Erythroblast (primary cell): ENCODE measurements around the gene G2E3.
"Not testable (repeated sequence)": the region's sequence is repeated elsewhere in the genome, so short reads cannot be mapped to it uniquely, and the experiment has no call there.

Source experiments
- DNase-seq, 2 experiments: peaks; one replicate each; lab custom pipeline; 2025; lab: John Stamatoyannopoulos, UW
- GATA1 ChIP-seq: IDR thresholded peaks from 2 replicates; pipeline ENCODE4 v1.6.1; 2011; ENCODE audit warnings: low read depth, mild to moderate bottlenecking, control low read depth, low read length, moderate library complexity
- POLR2A ChIP-seq: IDR thresholded peaks from 2 replicates; pipeline ENCODE4 v1.6.1; 2011; ENCODE audit warnings: mild to moderate bottlenecking, low read length

Gene G2E3

DNA sequence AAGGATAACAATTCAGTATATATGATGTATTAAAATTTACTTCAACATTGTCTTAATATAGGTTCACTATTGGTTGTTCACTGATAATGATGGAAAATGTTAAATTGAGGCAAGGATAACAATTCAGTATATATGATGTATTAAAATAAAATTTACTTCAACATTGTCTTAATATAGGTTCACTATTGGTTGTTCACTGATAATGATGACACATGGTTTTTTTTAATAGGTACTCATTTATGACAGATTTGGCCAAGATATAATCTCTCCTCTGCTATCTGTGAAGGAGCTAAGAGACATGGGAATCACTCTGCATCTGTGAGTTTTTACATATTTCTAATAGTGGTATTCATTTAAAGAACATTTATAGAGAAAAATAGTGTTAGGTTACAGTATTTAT is 71.3 kb downstream of the G2E3 start:
- DNase-seq, result no peak
- TF ChIP-seq GATA1 (no peak), POLR2A (no peak)

DNA sequence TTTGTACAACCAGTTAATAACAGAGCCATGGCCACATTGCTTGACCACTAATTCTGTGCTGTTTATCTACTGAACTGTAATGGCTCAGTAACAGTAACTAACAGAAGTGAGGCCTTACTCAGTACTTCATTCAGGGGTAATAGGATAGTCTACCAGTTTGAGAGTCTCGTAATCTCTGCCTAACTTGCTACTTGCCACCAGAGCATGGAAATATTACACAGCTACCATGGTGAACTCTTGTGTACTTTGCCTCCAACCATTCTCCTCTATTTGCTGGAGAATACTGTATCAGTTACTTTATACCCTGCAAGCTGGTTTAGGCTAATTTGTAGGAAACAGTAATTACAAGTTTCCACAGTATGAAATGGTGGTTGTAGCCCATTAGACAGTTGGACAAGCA is 73.8 kb downstream of the G2E3 start:
- DNase-seq, result no peak
- TF ChIP-seq POLR2A (no peak), GATA1 (no peak)

DNA sequence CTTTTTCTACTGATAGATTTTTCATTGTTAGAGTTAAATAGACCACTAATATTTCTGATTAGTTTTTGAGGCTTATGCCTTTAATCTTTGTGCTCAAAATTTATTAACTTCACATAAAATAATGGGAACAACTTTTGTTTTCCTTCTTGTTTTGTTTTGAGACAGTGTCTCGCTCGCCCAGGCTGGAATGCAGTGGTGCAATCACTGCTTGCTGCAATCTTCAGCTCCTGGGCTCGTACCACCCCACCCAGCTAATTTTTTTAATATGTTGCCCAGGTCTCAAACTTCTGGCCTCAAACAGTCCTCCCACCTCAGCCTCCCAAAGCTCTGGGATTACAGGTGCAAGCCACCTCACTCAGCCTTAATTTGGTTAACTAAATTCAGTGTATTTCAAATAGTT is 80.0 kb downstream of the G2E3 start:
- DNase-seq, result no peak

DNA sequence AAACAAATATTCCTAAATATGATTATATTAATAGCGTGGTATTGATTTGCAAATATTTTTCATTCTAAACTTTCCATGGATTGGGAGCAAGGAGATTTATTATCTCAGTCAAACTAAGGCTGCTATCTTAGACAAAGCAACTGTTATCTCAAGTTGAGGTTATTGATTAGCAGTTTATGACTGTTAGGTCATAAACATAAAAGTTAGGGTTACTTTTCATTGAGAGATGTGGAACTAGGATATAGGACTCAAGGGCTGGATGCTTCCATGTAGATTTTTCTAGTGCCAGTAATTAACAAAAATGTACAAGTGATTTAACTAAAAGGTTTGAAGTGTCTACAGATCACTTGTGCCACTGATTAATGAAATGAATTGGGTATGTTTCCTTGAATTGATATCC is 82.2 kb downstream of the G2E3 start:
- TF ChIP-seq GATA1, result no peak
- no peak for TF ChIP-seq POLR2A
- no peak for DNase-seq

More for the DNA sequence above, 80.0 kb downstream of the G2E3 start:
- TF ChIP-seq POLR2A, result no peak
- no peak for TF ChIP-seq GATA1

DNA sequence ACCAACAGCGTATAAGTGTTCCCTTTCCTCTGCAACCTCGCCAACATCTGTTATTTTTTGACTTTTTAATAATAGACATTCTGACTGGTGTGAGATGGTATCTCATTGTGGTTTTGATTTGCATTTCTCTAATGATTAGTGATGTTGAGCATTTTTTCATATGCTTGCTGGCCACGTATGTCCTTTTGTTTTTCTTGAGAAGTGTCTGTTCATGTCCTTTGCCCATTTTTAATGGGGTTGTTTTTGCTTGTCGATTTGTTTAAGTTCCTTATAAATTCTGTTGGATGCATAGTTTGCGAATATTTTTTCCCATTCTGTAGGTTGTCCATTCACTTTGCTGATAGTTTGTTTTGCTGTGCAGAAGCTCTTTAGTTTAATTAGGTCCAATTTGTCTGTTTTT is 85.5 kb downstream of the G2E3 start:
- not testable (repeated sequence) for DNase-seq

DNA sequence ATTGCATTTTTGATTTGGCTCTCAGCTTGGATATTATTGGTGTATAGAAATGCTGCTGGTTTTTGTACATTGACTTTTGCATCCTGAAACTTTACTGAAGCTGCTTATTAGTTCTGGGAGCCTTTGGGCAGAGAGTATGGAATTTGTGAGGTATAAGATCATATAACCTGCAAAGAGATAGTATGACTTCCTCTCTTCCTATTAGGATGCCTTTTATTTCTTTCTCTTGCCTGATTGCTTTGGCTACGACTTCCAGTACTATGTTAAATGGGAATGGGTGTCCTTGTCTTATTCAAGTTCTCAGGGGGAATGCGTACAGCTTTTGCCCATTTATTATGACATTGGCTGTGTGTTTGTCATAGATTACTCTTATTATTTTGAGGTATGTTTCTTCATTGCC is 86.6 kb downstream of the G2E3 start:
- no peak for DNase-seq
- no peak for TF ChIP-seq GATA1
- TF ChIP-seq POLR2A, result no peak

DNA sequence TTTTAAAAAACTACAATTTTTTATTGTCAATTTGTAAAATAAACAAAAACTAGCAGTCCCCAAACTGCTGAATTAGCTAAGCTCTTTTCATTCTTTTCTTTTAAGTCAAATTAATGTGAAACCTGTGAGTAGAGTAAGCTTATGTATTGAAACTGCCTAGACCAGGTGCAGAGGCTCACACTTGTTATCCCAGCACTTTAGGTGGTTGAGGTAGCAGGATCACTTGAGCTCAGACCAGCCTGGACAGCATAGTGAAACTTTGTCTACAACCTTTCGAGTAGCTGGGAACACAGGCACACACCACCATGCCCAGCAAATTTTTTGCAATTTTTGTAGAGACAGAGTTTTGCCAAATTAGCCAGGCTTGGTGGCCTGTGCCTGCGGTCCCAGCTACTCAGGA is 89.5 kb downstream of the G2E3 start:
- DNase-seq, result no peak
- TF ChIP-seq POLR2A, result no peak
- TF ChIP-seq GATA1, result no peak

DNA sequence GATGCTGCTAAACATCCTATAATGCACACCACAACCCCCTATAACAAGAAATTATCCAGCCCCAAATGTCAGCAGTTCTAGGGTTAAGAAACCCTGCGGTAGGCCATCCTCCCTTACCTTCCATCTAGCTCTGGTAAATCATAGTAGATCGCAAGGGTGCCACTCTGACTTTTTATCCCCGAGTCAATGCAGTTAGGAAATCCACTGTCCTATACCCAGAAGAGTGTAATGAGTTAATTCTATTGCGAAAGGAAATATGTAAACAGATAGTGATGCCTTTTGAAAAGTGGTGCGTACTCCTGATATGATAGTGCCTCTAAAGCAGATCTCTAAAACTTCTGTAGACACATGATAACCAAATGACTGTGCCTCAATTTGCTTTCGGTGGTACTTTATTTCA is 93.0 kb downstream of the G2E3 start:
- TF ChIP-seq GATA1 (no peak), POLR2A (peak; percentile 56)

DNA sequence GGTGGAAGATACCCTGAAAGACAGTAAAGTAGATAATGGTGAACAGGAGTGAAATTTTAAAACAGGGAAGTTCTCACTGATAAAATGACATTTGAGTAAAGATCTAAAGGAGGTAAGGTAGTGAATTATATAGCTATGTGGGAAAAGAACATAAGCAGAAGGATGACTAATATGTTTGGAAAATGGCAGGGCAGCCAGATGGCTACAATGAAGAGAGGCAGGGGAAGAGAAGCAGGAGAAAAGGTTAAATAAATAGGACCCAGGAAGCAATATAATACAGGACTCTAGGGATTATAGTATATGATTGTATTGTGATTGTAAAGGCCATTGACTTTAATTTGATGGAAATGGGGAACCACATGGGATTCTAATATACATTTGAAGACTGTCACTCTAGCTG is 96.2 kb downstream of the G2E3 start:
- TF ChIP-seq GATA1 (no peak), POLR2A (no peak)

More for the DNA sequence above, 93.0 kb downstream of the G2E3 start:
- peak; percentile 88 to 93 for DNase-seq

DNA sequence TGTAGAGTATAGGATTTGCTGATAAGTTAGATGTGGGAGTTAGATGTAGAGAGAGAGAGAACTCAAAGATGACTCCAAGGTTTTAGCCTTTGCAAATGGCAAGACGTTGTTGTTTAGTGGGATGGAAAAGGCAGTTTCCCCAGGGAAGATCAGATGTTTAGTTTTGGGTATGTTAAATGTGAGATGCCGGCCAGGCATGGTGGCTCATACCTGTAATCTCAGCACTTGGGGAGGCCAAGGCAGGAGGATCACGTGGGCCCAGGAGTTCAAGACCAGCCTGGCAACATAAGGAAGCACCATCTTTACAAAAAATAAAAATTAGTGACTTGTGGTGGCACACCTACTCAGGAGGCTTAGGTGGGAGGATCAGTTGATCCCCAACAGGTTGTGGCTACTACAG is 96.7 kb downstream of the G2E3 start:
- DNase-seq, result no peak
- TF ChIP-seq GATA1 (no peak), POLR2A (no peak)

More for the DNA sequence above, 96.2 kb downstream of the G2E3 start:
- DNase-seq, result no peak

DNA sequence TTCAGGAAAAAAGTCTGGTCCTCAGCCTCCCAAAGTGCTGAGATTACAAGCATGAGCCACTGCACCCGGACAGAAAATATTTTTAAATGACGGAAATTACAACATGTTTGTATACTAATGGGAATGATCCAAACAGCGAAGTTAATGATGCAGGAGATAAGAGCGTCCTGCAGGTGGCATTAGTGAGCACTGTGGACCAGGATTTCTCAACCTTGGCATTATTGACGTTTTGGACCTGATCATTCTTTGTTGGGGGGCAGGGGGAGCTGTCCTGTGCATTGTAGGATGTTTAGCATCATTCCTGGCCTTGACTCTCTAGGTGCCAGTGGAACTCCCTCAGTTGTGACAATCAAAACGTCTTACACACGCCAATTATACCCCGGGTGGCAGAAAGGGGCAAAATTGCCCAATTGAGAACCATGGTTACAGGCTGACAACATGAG is 97.3 kb downstream of the G2E3 start:
- peak; percentile 60 to 76 for DNase-seq

DNA sequence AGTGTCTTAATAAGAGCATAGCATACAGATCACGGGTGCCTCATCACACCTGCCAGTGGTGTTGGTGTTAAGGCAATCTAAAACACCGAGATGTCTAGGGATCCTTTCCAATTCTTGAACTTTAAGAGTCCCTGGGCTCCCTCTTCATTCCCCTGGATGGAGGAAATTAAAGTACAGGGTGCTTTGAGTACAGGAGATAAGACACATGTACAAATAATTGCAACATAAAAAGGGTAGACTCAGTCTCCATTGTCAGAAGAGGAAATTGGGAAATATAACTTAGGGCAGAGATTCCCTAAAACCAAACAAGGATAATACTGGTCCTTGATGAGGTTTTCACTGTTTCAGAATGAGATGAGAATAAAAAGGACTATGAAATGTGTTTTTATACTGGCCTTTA is 98.1 kb downstream of the G2E3 start:
- DNase-seq, result peak in 1 of 2 experiments; percentile 5
- TF ChIP-seq GATA1 (no peak), POLR2A (no peak)

More for the DNA sequence above, 97.3 kb downstream of the G2E3 start:
- TF ChIP-seq POLR2A (no peak), GATA1 (no peak)

DNA sequence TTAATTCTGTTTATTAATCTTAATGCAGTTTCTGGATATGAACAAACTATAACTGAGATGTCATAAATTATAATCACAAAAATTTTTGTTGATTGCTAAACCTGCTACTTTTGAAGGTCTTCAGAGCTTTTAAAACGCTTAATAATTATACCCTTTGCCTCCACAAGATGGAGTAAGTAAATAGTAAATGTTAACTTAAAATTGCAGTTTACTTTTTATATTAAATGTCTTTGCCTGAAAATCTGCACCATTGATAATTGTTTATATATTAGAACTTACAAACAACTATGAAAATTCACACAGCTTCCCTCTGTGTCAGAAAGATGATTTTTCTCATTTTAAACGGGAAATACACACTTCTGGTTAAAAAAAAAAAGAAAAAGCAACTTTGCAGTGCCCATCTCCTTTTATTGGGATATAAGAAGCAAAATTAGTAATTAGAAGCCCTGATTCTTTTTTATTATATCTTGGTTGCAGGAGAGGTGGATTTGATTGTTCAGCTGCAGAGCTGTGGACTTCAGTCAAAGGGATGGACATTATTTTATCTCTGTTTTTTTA is 98.7 kb downstream of the G2E3 start:
- DNase-seq, result peak; percentile 3 to 30

DNA sequence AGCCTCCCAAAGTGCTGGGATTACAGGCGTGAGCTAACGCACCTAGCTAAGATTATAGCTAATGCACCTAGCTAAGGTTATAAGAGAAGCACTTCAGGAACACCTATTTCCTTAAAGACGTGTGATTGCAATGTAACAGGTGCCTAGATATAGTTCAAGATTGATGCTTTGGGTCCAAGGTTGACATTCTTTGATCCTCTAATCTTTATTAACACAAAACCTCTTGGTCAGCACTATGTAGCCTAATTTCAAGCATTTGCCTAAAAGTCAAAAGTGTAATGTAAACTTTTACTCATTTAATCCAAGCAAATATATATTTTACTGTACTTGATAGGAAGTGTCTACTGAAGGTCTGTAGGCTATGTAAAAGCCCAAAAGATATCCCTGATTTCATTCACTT is 99.7 kb downstream of the G2E3 start:
- no peak for DNase-seq
- TF ChIP-seq POLR2A, result no peak
- TF ChIP-seq GATA1, result no peak

More for the DNA sequence above, 98.7 kb downstream of the G2E3 start:
- TF ChIP-seq POLR2A, result no peak
- TF ChIP-seq GATA1, result no peak

DNA sequence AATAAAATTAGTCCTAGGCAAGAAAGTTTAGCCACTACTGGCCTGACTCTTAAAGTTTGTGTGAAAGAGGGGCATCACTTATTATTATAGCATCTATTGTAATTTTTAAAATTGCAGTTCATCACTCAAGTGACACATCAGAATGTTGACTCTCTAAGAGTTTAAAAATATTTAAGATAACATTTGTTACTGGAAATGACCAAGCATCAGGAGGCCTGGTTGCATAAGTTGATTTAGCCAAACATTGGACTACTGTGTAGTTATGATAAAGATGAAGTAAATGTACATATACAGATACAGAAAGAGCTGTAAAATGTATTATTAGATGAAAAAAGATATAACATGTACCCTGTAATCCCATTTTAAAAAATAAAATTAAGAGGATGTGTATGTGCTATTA is 110.6 kb downstream of the G2E3 start:
- peak; percentile 9 to 46 for DNase-seq
- TF ChIP-seq GATA1 (no peak), POLR2A (no peak)
